Astrocyte (in vitro differentiated cells and primary cell): ENCODE results near the gene MSI1.

Source experiments
- EZH2 ChIP-seq: IDR thresholded peaks from 2 replicates; pipeline ENCODE4 v1.6.1; 2012; ENCODE audit warnings: mild to moderate bottlenecking, low read length, inconsistent platforms; ENCODE audit not compliant: insufficient read depth
- TF ChIP-seq, protein P1 (sequence below): IDR thresholded peaks from 2 replicates; pipeline ENCODE4 v1.5.1; 2011; ENCODE audit warnings: low read depth, mild to moderate bottlenecking, inconsistent platforms, low read length, moderate library complexity; ENCODE audit not compliant: insufficient read depth

DNA sequence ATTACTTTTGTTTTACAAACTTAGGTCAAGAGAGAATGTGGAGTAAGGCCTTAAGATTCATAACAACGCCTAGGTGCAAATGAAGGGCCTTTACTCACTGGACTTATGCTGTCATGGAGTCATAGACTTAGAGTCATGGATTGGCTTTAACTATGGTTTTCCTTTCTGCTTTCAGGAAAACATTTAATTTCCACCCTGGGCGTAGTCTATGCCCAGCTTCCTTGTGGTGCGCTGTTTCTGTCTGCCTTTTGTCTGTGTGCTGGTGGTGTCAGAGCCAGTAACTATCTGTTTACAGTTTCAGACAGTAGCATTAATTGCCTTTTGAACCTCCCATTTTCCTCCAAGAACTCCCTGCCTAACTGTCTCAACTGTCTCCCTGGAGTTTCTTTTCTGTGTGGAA is 37.1 kb upstream of the MSI1 start:
- TF ChIP-seq, protein P1, sequence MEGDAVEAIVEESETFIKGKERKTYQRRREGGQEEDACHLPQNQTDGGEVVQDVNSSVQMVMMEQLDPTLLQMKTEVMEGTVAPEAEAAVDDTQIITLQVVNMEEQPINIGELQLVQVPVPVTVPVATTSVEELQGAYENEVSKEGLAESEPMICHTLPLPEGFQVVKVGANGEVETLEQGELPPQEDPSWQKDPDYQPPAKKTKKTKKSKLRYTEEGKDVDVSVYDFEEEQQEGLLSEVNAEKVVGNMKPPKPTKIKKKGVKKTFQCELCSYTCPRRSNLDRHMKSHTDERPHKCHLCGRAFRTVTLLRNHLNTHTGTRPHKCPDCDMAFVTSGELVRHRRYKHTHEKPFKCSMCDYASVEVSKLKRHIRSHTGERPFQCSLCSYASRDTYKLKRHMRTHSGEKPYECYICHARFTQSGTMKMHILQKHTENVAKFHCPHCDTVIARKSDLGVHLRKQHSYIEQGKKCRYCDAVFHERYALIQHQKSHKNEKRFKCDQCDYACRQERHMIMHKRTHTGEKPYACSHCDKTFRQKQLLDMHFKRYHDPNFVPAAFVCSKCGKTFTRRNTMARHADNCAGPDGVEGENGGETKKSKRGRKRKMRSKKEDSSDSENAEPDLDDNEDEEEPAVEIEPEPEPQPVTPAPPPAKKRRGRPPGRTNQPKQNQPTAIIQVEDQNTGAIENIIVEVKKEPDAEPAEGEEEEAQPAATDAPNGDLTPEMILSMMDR = no peak
- no peak for TF ChIP-seq EZH2
